Thyroid gland (tissue), 4 donors: ENCODE data around the gene UST. TPM values are rescaled to one million over a fixed set of nuclear protein-coding genes. Genes with fewer than 3 reads are reported as not detected.

ENCODE experiments used
- DNase-seq, 2 donors: peaks; one replicate each; pipeline ENCODE4 v3.0.0-alpha.2; 2019
- H3K27ac ChIP-seq, 3 donors: fragments of 200-600 bp; sonication (generic); 1 replicate in 2 of 3; 2 replicates in 1 of 3; pipeline ENCODE4 v1.5.1; 2016 to 2019; ENCODE audit warnings: mild to moderate bottlenecking in 1 of 3, moderate library complexity in 1 of 3
- H3K27me3 ChIP-seq: fragments of 200-600 bp; sonication (generic); one replicate; pipeline ENCODE4 v1.5.1; 2019
- H3K36me3 ChIP-seq, 2 donors: fragments of 200-600 bp; sonication (generic); one replicate each; pipeline ENCODE4 v1.5.1; 2016 to 2019
- H3K4me1 ChIP-seq, 2 donors: fragments of 200-600 bp; sonication (generic); one replicate each; pipeline ENCODE4 v1.5.1; 2017 to 2019
- H3K4me3 ChIP-seq, 3 donors: fragments of 200-600 bp; sonication (generic); replicated peaks in 1 of 3; 1 replicate in 2 of 3; 2 replicates in 1 of 3; pipeline ENCODE4 v1.5.1; 2016; ENCODE audit warnings: mild to moderate bottlenecking in 1 of 3
- H3K9me3 ChIP-seq: fragments of 200-600 bp; sonication (generic); one replicate; pipeline ENCODE4 v1.5.1; 2017
- POLR2A ChIP-seq, 2 donors: fragments of 450-650 bp; IDR thresholded peaks; one replicate each; pipeline ENCODE4 v1.6.1; 2017; ENCODE audit warnings: antibody characterized with exemption in 2 of 2, mild to moderate bottlenecking in 2 of 2, moderate library complexity in 1 of 2
- WGBS, 2 donors: methylation state at CpG; one replicate each; pipeline ENCODE4 v1.1.5; 2017; 5-methylcytosine and 5-hydroxymethylcytosine counted together
- intact Hi-C: fragments of 100-400 bp; cut with DNase I; formaldehyde crosslinking; loops from one replicate; pipeline ENCODE4 v1.15.1; 2023
- total RNA-seq, 4 donors: library from RNA; depleted of rRNA; stranded (reverse); fragments of >200 nt; gene quantifications; one replicate each; pipeline ENCODE4 v1.2.3, GENCODE V29; 2016
- TF ChIP-seq, protein P1 (sequence below), 6 experiments: fragments of 200-600 bp in 3 of 6; fragments of 450-650 bp in 3 of 6; sonication (generic) in 3 of 6; IDR thresholded peaks; one replicate each; pipeline ENCODE4 v1.5.1; 2016 to 2019; ENCODE audit warnings: antibody characterized with exemption in 6 of 6, mild to moderate bottlenecking in 2 of 6, inconsistent platforms in 1 of 6, moderate library complexity in 1 of 6

UST gene
- total RNA-seq, 4 donors from 2014 or later: 73.4 to 91.2 (median 81.4) TPM

DNA sequence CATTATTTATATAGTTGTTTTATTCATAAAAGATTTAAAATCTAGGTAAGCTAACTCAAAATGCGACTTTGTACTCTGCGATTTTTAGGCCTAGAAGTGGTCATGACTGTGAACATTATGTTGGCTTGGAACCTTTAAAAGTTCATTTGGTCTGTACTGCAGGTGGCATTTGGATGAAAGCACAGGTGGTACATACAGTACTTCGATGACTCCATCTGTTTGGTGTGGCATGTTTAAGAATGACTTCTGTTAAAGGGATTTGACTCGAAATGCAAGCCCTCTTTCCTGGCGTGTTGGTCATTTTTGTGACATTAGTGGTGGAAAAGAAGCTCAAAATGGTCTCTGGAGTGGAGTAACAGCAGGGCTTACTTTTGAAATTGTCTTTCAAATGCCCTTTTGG lies 118.1 kb downstream of the UST start:
- no peaks in the 10 kb centered on the region for H3K27me3 ChIP-seq
- H3K36me3 ChIP-seq: no peaks in the 10 kb centered on the region
- H3K9me3 ChIP-seq: no peaks in the 10 kb centered on the region
- no peak overlapping the region for H3K4me3 ChIP-seq
- WGBS, 2 donors: 71 to 95% methylated on average over 5 of the region's 5 CpGs
- H3K27ac ChIP-seq: no peak overlapping the region
- no peaks in the 10 kb centered on the region for H3K4me1 ChIP-seq
- DNase-seq: no peak
- intact Hi-C loops: no loop called here
- no peak for TF ChIP-seq POLR2A (IDR thresholded peaks at IDR 0.05)
- TF ChIP-seq, protein P1, sequence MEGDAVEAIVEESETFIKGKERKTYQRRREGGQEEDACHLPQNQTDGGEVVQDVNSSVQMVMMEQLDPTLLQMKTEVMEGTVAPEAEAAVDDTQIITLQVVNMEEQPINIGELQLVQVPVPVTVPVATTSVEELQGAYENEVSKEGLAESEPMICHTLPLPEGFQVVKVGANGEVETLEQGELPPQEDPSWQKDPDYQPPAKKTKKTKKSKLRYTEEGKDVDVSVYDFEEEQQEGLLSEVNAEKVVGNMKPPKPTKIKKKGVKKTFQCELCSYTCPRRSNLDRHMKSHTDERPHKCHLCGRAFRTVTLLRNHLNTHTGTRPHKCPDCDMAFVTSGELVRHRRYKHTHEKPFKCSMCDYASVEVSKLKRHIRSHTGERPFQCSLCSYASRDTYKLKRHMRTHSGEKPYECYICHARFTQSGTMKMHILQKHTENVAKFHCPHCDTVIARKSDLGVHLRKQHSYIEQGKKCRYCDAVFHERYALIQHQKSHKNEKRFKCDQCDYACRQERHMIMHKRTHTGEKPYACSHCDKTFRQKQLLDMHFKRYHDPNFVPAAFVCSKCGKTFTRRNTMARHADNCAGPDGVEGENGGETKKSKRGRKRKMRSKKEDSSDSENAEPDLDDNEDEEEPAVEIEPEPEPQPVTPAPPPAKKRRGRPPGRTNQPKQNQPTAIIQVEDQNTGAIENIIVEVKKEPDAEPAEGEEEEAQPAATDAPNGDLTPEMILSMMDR (IDR thresholded peaks at IDR 0.05): no peak

GRCh38 chr6:148866657-148867268 lies 119.9 kb downstream of the UST start:
- WGBS, 2 donors: 84 to 92% methylated on average over 5 of the region's 5 CpGs

GRCh38 chr6:148867862-148868261 lies 121.0 kb downstream of the UST start:
- DNase-seq: no peak
- Histone ChIP-seq H3K27ac (no peak overlapping the region), H3K4me1 (peaks cover 0 to 8% of the 10 kb centered on the region in 2 donors), H3K4me3 (no peak overlapping the region), H3K9me3 (no peaks in the 10 kb centered on the region), H3K27me3 (no peaks in the 10 kb centered on the region), H3K36me3 (no peaks in the 10 kb centered on the region)
- TF ChIP-seq POLR2A (IDR thresholded peaks at IDR 0.05): no peak
- TF ChIP-seq, protein P1 (IDR thresholded peaks at IDR 0.05): no peak
- intact Hi-C loops: no loop called here

More at GRCh38 chr6:148866657-148867268, 119.9 kb downstream of the UST start:
- DNase-seq: no peak
- Histone ChIP-seq H3K4me3 (no peak overlapping the region), H3K36me3 (no peaks in the 10 kb centered on the region), H3K27ac (no peak overlapping the region), H3K9me3 (no peaks in the 10 kb centered on the region), H3K4me1 (peaks cover 0 to 8% of the 10 kb centered on the region in 2 donors), H3K27me3 (no peaks in the 10 kb centered on the region)
- TF ChIP-seq, protein P1 (IDR thresholded peaks at IDR 0.05): no peak
- TF ChIP-seq POLR2A (IDR thresholded peaks at IDR 0.05): no peak
- intact Hi-C loops: no loop called here

- intact Hi-C loops: no loop called here
- Histone ChIP-seq H3K36me3 (no peaks in the 10 kb centered on the region), H3K9me3 (no peaks in the 10 kb centered on the region), H3K27ac (no peak overlapping the region), H3K27me3 (no peaks in the 10 kb centered on the region), H3K4me1 (peaks cover 0 to 8% of the 10 kb centered on the region in 2 donors), H3K4me3 (no peak overlapping the region)
- WGBS, 2 donors: 83 to 95% methylated on average over 5 of the region's 5 CpGs
- DNase-seq: no peak
- TF ChIP-seq, protein P1 (IDR thresholded peaks at IDR 0.05): no peak
- TF ChIP-seq POLR2A (IDR thresholded peaks at IDR 0.05): no peak
Observed at GRCh38 chr6:148868314-148868713, 121.5 kb downstream of the UST start.

- TF ChIP-seq, protein P1 (IDR thresholded peaks at IDR 0.05): no peak
- TF ChIP-seq POLR2A (IDR thresholded peaks at IDR 0.05): no peak
- no peaks in the 10 kb centered on the region for H3K9me3 ChIP-seq
- no peaks in the 10 kb centered on the region for H3K27me3 ChIP-seq
- H3K36me3 ChIP-seq: no peaks in the 10 kb centered on the region
- H3K27ac ChIP-seq: no peak overlapping the region
- intact Hi-C loops: no loop called here
- peaks cover 3 to 13% of the 10 kb centered on the region in 2 donors for H3K4me1 ChIP-seq
- WGBS, 2 donors: 89 to 90% methylated on average over 2 of the region's 2 CpGs
- H3K4me3 ChIP-seq: no peak overlapping the region
- no peak for DNase-seq
Observed at GRCh38 chr6:148868901-148869300, 122.1 kb downstream of the UST start.
